Uterus (tissue), 2 donors: Measurements from ENCODE around the gene DCP1A.

Experiments
- POLR2A ChIP-seq, 2 donors: fragments of 450-650 bp; IDR thresholded peaks; one replicate each; pipeline ENCODE4 v1.6.1; 2016; ENCODE audit warnings: antibody characterized with exemption in 2 of 2, mild to moderate bottlenecking in 1 of 2, moderate library complexity in 1 of 2
- TF ChIP-seq, protein P1 (sequence below), 4 experiments: fragments of 200-600 bp in 2 of 4; fragments of 450-650 bp in 2 of 4; sonication (generic) in 2 of 4; IDR thresholded peaks; one replicate each; pipeline ENCODE4 v1.5.1; 2016 to 2019; ENCODE audit warnings: antibody characterized with exemption in 4 of 4, mild to moderate bottlenecking in 2 of 4, moderate library complexity in 1 of 4

GRCh38 chr3:53295410-53295809 is 51.9 kb downstream of the DCP1A start:
- TF ChIP-seq, protein P1, sequence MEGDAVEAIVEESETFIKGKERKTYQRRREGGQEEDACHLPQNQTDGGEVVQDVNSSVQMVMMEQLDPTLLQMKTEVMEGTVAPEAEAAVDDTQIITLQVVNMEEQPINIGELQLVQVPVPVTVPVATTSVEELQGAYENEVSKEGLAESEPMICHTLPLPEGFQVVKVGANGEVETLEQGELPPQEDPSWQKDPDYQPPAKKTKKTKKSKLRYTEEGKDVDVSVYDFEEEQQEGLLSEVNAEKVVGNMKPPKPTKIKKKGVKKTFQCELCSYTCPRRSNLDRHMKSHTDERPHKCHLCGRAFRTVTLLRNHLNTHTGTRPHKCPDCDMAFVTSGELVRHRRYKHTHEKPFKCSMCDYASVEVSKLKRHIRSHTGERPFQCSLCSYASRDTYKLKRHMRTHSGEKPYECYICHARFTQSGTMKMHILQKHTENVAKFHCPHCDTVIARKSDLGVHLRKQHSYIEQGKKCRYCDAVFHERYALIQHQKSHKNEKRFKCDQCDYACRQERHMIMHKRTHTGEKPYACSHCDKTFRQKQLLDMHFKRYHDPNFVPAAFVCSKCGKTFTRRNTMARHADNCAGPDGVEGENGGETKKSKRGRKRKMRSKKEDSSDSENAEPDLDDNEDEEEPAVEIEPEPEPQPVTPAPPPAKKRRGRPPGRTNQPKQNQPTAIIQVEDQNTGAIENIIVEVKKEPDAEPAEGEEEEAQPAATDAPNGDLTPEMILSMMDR (IDR thresholded peaks at IDR 0.05) = no peak
- TF ChIP-seq POLR2A (IDR thresholded peaks at IDR 0.05) = no peak
